NCI-H446 treated with DMSO at 0.1 percent for 48 hours (cell line): ENCODE results near the gene TFDP1.

Experiments used
- DNase-seq: peaks from one replicate; lab custom pipeline; 2025; lab: John Stamatoyannopoulos, UW

The TFDP1 gene

DNA sequence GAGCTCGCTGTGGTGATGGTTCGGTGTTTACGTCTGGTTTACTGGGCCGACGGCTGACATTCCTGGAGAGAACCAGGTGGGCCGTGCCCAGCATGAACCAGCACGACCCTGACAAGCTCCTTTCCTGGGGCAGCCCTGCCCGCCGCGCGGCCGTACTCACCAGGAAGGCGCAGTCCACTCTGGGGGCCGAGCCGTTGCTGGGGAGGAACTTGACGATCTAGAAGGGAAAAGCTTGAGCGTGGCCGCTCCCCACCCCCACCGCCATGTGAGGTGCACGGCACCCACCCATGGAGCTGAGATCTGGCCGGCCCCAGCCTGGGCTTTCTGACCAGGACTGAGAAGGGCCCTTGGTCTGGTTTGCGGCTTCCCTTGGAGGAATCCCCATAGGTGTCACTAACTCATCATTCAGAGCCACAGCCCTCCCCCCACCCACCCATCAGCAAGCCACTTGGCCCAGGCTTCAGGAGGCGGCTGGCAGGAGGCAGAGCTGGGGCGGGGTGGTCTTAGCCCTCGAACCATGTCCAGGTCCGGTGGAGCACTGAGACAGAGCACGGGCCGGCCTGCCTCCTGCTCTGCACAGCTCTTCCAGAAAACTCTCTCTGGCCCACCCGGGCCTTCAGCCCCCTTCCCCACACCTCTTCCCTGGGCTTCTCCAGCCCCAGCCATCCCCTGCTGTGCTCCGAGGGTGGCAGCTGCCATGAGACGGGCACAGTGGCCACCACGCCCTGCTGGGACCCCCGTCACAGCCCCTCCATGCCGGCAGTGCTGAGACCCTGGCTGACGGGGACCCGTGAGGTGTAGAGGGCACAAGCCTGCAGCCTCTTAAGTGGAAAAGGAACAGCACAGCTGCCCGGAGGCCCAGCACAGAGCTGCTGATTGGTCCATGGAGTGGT lies 67.2 kb downstream of the TFDP1 start:
- no peak for DNase-seq

DNA sequence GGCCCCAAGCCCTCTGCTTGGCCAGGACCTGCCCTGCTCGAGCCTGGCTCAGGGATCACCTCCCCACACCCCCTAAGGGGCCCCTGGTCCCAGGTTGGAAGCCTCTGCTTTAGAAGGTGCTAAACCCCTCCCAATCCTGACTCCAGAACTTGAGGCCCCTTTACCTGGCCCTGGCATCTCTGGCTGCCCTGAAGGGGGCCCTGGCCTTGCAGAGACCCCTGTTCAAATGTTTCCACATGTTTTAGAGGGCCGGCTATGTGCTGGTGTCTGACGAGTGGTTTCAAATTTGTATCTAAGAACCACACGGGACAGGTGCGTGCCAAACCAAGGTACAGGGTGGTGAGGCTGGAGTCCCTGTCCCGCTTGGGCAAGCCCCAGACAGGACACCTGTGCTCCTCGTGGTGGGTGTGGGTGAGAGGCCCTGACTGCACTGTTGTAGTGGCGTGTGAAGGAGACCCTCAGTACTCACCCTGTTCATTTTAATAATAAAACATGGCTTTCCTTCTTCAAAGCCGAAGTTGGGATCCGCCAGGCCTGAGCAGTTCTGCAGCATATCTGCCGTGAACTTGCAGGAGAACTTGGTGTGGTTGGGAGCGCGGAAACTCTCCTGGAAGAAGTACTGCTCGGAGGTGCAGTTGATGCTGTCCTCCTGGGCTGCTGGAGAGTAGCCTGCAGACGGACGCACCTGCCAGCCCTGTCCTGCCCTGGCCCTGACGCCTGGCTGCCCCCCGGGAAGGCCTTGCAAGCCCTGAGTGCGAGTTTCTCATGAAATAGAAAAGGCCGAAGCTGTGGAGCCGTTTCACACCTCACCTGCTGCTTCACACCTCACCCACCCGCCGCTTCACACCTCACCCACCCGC lies 68.1 kb downstream of the TFDP1 start:
- no peak for DNase-seq

DNA sequence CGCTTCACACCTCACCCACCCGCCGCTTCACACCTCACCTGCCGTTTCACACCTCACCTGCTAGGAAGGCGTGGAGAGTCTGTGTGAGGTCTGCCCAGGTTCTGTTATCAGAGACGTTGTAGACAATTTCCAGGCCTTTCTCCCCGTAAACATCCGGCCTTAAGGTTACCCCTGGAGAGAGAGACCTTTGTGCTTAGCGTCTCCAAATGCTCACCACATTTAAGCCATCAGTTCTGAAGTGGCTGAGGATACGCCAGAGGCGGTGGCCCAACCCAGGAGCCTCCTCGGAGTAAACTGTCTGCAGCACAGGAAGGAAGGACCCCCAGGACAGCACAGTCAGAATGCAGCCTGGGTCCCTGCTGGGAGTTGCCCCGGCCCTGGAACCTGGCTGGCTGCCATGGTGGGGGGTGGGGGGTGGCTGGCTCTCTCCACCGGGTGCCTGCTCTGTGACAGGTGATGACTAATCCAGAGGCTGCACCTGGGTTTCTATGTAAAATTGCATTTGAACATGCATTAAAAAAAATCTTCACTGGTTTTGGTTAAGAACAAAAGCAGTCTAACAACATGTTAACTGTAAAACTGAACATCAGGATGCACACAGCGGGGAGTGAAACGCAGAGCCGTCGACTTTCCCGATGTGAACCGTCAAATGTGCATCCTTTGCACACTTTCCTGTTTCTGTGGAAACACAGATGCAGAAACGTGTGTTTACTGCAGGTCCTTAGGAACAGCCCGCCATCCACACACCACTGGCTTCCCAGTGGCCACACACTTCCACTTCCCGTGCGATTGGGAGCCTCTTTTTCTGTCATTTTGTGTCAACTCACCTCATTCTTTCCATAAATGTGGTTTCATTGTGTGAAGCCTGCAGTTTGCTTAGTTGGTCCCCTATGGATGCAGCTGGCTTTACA lies 69.0 kb downstream of the TFDP1 start:
- DNase-seq, result no peak

DNA sequence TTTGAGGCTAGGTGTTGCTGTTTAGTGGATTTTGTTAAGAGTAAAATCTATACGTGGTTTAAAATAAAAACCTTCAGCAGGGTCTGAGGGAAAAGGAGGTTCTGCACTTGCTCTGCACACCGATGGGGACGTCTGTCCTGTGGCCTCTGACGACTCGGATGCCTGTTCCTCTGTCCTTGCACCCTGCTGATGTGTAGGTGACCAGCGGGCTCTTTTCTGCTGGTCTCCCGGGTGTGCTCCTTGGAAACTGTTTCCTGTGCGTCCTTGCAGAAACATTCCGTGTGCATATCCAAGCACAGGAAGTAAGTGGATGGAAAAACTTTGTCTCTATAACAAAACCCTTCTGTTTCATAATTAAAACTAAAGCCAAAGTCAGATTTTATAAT lies 69.6 kb downstream of the TFDP1 start:
- DNase-seq, result no peak

DNA sequence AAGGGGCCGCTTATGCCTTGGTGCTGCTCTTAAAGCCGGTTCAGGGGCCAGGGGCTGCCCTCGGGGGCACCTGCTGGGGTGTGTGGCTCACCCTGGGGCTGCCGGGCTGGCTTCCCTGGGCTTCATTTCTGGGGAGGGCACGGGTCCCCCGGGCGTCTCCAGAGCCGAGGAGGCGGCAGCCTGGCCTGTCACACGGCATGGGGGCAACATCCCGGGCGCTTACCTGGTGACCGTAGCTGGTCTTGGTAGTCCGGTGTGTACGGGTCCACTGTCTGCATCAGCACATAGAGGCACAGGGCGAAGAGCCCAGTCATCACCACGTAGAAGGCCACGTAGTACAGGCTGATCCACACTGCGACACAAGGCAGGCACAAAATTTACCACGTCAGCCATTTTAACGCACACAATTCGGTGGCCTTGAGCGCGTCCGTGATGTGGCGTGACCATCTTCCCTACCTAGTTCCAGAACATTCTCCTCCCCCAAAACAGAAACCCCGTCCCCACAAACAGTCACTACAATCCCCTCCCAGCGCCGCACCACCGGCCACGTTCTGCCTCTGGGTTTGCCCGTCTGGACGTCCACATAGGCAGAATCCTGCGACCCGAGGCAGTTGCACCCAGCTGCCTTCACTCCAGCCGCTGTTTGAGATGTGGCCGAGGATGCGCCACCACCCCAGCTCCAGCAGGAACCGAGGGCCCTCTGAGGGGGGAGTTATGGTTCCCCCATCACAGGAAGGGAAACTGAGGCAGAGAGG lies 70.2 kb downstream of the TFDP1 start:
- DNase-seq, result no peak

DNA sequence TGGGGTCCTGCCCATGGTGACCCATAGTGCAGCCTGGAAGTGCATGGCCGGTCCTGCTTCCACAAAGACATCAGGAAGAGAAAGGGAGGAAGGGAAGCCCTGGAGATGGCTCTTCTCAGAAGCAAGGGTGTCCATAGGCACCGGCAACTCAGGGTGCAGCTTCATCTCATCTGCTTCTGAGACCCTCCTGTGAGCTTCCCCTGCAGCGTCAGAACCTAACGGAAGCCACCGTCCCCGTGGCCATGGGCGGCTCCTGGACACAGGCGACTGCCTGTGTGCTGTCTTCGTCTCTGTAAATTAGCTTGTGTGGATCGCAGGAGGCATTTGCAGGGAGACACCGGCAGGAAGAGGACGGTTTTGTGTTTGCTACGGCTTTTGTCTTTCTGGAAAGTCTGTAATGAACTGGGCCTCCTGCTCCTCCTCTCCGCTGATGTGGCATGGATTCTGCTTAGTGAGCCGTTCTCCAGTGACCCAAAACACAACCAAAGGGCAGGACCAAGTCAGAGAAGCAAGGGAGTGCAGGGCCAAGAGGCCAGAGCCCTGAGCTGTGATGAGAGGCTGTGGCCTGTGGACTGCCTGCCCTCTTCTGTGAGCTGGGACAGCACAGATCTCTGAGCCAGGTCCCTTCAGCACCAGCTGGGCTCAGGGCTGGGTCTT lies 70.9 kb downstream of the TFDP1 start:
- no peak for DNase-seq

DNA sequence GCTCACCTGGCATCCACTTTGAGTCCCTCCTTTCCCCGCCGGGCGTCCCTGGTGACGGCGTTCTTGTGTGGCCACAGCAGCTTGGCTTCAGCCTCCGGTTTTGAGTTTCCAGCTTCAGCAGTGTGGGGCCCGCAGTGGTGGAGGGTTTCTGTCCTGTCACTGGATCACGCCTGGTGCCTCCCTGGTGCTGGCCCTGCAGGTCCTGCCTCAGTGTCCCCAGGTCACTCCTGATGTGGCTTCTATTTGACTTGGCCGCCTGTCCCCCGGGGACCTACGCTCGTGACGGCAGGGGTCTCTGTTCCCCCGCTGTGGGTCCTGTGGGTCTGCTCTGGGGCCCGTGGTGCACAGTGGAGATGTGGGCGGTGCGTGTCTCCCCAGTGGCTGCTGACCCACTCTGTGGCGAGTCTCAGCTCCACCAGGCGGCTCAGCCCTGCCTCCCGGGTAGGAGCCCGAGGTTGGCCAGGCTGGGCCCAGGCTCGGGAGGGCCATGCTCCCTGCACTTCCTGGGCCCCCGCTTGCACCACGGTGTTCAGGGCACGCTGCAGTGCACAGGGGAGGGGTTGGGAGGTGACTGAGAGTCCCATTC lies 71.5 kb downstream of the TFDP1 start:
- DNase-seq, result no peak

DNA sequence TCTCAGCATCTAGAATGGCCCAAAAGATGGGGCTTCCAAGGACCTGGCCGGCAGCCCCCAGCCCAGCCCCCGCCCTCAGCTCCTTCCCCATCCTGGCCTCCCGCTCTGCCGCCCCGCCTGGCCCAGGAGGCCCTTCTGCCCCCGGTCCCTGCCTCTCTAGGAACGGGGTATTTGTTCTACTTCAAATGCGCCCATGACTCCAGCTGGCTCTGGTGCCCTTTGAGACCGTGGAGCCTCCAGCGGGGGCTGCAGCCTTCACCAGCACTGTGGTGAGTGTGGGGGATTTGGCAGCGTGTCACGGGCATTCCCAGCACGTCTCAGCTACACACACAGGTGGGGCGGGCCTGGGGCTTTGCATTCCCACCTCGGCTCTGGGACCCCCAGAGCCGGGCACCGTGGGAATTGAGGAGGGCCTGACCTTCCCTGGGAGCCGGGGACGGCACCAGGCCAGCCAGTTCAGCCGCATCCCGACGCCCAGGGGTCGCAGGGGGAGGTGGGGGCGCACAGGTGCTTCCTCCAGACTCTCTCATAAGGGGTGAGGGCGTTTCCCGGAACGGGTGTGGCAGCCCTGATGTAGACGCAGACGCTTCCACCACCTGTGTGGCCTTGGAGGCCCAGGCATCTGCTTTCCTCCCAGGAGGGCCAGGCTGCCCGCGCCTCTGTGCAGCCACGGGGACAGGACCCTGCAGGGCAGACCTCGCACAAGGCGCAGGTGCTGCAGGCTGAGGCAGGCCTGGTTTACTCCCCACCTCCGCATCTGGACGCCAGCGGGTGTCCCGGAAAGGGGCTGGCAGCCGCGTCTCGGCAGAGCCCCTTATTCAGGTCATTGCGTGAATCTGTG lies 72.5 kb downstream of the TFDP1 start:
- DNase-seq, result no peak

DNA sequence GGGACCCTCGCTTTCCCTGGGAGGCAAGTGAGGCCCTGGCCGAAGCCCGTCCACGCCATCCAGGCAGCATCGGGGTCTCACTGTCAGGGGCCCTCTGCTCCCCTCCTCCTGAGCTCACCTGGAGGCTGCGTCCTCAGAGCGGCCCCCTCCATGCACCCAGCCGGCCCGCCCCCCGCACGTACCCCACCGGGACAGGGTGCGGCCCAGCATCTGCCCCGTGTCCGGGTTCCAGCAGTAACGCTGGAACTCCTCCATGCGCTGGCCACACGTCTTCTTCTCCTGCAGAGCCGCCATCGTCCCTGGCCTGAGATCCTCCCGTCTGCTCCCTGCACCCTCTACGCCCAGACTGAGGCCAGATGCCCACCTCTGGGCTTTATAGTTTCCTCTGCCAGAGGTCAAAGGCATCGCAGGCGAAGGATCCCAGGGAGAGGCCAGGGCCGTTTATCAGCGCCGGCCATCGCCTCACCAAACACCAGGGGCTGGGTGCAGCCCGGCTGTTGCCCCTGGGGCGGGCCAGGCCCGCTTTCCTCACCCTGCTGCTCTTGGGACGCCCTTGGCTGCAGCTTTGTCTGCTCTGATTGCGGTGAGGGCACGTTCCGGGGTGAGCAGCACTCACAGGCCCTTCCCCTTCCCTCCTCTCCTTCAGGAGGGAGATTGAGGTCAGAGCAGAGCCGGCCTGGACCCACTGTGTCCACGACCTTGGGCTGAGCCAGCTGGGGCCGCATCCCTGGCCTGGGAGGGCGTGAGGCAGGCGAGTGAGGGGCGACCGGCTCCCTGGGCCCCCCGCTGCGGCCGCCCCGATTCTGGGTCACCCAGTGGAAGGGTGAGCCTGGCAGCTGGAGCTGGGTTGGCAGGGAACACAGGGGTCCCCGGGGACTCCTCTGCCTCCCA lies 73.5 kb downstream of the TFDP1 start, which contains the start of gene ATP4B:
TSS of gene ATP4B (minus strand) at position 348 of the 891 bp plus-strand sequence. CDS start at position 294, 54 bp downstream.
- no peak for DNase-seq

DNA sequence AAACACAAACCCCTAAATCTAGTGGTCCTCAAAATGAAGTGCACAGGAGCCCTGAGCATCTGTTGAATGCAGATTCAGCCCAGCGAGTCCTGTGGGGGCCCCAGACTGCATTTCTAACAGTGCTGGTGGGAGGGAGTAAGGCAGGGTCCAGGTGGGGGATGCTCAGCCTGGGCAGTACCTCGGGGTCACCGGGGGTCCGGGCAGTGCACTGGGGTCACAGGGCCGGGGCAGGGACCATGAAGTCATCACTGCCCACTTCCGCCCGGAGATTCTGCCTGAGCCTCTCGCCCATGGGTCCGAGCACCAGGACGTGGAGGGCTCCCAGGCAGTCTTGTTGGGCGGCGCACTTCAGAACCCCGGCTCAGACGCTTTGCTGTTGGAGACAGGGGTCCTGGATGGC lies 74.3 kb downstream of the TFDP1 start:
- DNase-seq, result no peak

DNA sequence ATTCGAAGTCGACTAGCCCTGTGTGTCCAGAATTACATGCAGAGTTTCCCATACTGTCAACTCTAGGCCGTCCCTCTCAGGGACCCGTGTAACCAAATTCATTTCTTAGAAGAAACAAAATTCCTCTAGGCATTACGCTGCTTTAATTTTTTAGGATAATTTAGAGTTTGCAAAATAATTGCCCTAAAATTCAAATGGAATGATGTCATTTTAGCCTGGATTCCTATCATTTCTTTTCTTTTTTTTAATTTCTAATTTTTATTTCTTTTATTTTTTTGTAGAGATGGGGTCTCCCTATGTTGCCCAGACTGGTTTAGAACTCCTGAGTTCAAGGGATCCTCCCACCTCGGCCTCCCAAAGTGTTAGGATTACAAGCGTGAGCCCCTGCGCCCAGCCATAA lies 74.8 kb downstream of the TFDP1 start:
- DNase-seq, result no peak

DNA sequence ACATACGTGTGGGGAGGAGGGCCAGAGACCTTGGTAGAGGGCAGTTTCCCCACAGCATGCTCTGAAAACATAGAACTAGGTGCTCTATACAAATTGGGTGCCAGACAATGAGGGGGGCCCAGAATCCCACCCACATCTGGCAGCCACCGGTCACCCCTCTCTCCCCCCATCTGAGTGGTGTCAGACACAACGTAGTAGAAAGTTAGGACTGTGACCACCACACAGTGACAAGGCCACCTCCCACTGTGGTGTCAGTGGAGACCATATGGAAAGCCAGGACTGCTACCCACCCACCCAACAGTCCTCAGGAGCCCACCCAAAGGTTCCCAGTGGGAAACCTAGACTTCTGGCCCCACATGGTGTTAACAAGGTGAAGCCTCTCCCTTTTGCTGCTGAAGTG lies 75.5 kb downstream of the TFDP1 start:
- DNase-seq, result no peak

DNA sequence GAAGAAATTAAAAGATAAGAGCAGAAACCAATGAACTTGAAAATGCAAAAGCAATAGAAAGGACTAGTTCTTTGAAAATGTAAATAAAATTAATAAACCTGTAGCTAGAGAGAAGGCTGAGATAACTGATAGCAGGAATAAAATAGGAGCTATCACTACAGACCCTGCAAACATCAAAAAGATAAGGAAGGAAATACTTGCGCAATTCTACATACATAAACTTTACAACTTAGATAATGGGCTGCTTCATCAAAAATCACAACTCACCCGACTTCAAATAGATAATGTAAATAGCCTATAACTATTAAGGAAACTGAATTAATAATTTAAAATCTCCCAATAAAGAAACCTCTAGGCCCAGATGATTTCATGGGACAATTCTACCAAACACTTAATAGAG lies 77.0 kb downstream of the TFDP1 start:
- DNase-seq, result no peak

DNA sequence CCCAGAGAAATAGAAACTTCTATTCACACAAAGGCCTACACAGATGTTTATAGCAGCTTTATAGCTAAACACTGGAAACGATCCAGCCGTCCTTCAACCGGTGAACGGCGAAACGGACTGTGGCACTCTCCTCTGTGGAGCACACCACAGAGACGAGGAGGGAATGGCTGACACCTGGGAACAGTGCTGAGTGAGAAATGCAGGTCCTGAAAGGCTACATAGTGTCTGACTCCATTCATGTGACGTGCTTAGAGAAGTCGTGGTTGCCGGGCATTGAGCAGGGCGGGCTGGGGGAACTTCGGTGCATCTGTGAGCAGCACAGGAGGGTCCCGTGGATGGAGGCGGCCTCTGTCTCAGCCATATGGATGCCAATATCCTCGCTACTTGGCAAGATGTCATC lies 79.4 kb downstream of the TFDP1 start:
- DNase-seq, result no peak

DNA sequence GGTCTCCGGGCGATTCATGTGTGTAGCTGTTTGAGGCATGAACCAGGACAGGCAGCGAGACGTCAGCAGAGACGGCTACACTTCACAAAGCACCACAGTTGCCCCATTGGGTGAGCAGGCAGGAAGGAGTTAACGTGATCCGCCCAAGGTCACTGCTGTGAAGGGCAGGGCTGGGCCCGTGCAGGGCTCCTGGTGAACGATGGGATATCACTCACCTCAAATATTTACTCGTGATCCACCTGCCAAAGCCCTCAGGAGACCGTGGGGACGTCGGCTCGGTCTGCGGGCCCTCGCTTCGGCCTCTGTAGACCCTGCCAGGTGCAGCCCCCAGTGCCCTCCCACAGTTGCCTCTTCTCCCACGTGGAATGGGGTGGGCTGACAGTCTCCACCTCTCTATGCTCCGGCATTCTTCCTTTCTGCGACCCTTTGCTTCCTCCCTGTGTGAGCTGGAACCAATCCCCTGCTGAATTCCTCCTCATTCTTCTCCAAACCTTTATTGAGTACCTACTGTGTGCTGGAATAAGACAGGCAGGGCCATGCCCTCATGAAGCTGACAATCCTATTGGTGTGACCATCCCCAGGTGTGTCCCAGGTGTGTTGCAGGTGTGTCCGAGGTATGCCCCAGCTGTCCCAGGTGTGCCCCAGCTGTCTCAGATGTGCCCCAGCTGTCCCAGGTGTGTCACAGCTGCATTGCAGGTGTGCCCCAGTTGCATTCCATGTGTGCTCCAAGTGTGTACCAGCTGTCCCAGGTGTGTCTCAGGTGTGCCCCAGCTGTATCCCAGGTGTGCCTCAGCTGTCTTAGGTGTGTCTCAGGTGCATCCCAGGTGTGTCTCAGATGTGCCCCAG lies 80.4 kb downstream of the TFDP1 start:
- no peak for DNase-seq

DNA sequence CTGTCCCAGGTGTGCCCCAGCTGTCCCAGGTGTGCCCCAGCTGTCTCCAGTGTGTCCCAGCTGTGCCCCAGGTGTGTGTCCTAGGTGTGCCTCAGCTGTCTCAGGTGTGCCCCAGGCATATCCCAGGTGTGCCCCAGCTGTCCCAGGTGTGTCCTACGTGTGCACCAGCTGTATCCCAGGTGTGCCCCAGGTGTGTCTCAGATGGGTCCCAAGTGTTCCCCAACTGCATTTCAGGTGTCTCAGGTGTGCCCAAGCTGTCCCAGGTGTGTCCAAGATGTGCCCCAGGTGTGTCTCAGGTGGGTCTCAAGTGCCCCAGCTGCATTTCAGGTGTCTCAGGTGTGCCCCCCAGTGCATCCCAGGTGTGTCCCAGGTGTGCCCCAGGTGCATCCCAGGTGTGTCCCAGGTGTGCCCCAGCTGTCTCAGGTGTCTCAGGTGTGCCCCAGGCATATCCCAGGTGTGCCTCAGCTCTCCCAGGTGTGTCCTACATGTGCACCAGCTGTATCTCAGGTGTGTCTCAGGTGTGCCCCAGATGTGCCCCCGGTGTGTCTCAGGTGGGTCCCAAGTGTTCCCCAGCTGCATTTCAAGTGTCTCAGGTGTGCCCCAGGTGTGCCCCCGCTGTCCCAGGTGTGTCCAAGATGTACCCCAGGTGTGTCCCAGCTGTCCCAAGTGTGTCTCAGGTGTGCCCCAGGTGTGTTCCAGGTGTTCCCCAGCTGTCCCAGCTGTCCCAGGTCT lies 81.2 kb downstream of the TFDP1 start:
- DNase-seq, result no peak

DNA sequence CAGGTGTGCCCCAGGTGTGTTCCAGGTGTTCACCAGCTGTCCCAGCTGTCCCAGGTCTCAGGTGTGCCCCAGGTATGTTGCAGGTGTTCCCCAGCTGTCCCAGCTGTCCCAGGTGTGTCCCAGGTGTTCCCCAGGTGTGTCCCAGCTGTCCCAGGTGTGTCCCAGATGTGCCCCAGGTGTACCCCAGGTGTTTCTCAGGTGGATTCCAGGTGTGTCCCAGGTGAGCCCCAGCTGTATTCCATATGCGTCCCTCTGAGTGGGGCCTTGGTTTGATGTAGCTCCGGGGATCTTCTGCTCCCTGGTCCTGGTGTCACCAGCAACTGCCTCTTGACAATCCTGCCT lies 81.7 kb downstream of the TFDP1 start:
- DNase-seq, result no peak
